ENCODE data around the gene TMEM95.
A peak's percentile ranks its signal among the peaks of the same experiment; 100 is the strongest.

Gene TMEM95

GRCh38 chr17:7403977-7404736, 49.2 kb downstream of the TMEM95 start, which contains the start of gene TMEM256:
Gene TMEM256, minus strand, starts transcription at chr17:7404097. Its CDS starts 13 bp downstream, at chr17:7404084.
- DNase-seq (ENCODE audit: low read depth in 3 of 3) = peak; percentile 89 to 95 (median 93)

DNA sequence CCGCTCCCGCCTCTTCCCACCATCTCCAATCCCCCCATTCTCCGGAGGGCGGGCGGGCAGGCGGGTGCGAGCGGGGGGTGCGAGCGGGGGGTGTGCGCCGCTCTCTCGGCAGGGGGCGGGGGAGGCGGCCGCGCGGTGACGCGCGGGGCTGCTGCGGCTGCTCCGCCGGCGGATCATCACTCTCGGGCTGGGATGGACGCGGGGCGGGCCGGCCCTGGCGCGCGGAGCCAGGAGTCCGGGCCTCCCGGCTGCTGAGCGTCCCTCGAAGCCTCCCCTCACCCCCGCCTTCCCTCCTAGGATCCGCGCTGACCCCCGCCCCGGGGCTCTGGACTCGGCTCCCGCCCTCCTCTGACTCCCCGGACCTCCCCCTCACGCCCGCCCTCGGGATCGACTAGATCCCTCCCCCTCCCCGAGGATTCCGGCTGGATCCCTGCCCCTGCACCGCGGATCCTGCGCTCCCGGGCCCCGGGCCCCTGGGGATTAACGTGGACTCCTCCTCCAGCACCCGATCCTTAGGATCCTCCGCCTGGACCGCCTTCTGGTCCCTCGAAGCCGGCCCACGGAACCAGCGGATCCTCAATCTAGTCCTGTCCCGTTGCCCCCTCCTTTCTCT, 49.9 kb downstream of the TMEM95 start:
- peak in 1 of 3 donors; percentile 32 for DNase-seq (ENCODE audit: low read depth in 3 of 3)

GRCh38 chr17:7405350-7406234, 50.6 kb downstream of the TMEM95 start:
- no peak for DNase-seq (ENCODE audit: low read depth in 3 of 3)

- no peak for DNase-seq (ENCODE audit: low read depth in 3 of 3)
Measured at GRCh38 chr17:7406235-7406825, 51.4 kb downstream of the TMEM95 start.
